ENCODE measurements around the gene TP53I13. TPM values are rescaled to one million over a fixed set of nuclear protein-coding genes. Genes with fewer than 3 reads are reported as not detected.
A peak's percentile ranks its signal among the peaks of the same experiment; 100 is the strongest.

TP53I13 gene
- total RNA-seq, 1 donor from 2014 or later, result 37.2 TPM

DNA sequence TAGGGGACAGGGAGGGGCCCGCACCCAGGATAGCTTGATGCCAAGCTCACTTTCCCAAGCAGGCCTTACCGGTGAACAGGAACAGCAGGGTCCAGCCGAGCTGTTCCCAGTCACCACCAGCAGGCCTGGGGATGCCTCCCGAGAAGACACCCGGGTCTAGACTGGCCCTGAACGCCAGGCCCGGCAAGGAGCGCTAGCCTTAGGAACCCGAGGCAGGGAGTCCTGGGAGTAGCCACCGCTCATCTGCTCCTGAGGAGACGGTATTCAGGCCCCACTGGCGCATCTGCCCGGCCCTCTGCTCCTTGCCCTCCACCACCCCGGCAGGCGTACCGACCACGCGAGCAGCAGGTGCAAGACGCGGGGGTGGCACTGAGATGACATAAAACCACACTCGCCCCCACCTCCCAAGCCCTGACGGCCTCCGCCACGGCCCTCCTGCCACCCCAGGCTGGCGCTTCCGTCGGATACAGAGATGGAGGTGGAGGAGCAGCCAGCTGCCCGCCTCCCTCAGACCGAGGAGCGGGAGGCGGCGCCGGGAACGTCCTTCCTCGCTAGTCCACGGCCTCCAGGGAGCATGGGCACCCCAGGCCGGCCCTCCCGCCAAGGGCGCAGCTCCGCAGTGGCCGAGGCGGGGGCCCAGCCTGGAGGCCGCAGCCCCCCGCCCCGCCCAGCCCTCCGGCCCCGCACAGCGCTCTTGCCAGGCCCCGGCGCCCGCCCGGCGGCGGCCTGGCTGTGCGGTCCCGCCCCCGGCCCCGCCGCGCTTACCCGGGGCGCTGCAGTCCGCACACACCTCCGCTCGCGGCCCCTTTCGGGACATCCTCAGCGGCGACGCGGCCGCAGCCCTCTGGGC lies 20.3 kb downstream of the TP53I13 start:
- DNase-seq, result no peak
- no peaks in the 10 kb centered on the region for H3K9me3 ChIP-seq (replicated peaks)
- H3K4me1 ChIP-seq, result peaks cover 88% of the 10 kb centered on the region
- TF ChIP-seq, protein P1, sequence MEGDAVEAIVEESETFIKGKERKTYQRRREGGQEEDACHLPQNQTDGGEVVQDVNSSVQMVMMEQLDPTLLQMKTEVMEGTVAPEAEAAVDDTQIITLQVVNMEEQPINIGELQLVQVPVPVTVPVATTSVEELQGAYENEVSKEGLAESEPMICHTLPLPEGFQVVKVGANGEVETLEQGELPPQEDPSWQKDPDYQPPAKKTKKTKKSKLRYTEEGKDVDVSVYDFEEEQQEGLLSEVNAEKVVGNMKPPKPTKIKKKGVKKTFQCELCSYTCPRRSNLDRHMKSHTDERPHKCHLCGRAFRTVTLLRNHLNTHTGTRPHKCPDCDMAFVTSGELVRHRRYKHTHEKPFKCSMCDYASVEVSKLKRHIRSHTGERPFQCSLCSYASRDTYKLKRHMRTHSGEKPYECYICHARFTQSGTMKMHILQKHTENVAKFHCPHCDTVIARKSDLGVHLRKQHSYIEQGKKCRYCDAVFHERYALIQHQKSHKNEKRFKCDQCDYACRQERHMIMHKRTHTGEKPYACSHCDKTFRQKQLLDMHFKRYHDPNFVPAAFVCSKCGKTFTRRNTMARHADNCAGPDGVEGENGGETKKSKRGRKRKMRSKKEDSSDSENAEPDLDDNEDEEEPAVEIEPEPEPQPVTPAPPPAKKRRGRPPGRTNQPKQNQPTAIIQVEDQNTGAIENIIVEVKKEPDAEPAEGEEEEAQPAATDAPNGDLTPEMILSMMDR (IDR thresholded peaks at IDR 0.05; ENCODE audit: borderline replicate concordance), result peak; percentile 8
- H3K27me3 ChIP-seq (ENCODE audit: low read depth), result no peaks in the 10 kb centered on the region
- H3K36me3 ChIP-seq, result no peaks in the 10 kb centered on the region
- peak overlapping the region; percentile 93 for H3K27ac ChIP-seq (replicated peaks)
- intact Hi-C loops (cut with micrococcal nuclease), result no loop called here
- peak overlapping the region; percentile 95 for H3K4me3 ChIP-seq

DNA sequence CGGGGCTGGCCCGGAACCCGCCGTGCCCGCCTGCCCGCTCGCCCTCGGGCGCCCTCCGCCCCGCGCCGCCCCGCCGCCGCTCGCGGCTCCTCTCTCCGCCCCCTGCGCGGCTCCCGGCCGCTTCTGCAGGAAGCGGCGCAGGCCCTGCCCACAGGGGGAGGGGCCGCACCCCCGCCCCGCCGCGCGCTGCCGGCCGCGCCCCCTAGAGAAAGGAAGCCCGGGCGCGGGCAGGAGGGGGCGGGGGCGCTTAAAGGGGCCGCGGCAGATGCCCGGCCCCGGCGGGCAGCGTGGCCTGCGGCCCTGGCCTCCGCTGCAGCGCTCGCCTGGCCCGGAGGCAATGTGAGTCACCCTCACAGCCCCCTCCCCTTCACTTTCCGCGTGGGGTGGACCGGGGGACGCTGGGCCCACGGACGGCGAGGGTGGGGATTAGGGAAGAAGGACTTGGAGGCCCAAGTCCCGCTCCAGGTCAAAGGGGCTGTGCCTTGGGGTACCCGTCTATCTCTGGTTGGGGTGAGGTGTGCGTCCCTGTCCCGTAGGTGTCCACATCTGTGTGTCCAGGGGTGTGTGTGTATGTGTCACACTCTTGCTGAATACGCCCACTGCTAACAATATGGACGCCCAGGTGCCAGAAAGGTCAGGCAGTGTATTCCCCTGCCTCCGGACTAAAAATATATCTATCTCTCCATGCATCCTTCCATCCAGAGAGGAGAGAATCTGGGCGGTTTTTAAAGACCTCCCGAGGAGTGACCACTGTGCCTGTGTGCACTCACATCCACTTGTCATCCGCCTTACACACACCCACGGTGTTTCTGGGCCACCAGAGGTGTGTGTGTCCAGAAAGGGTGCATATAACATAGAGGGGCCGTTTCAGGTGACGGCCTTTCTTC lies 21.3 kb downstream of the TP53I13 start, which contains the start of gene GIT1:
GIT1 (minus strand) TSS at position 125 of the 887 bp plus-strand sequence. CDS start 270 bp downstream, outside the sequence.
- Histone ChIP-seq H3K27ac (replicated peaks) (peak within 1 kb of the TSS; percentile 93), H3K9me3 (replicated peaks) (no peaks in the 10 kb centered on the region), H3K36me3 (no peaks in the 10 kb centered on the region), H3K27me3 (ENCODE audit: low read depth) (no peaks in the 10 kb centered on the region), H3K4me3 (peak within 1 kb of the TSS; percentile 95), H3K4me1 (peaks cover 88% of the 10 kb centered on the region)
- TF ChIP-seq, protein P1 (IDR thresholded peaks at IDR 0.05; ENCODE audit: borderline replicate concordance), result peak; percentile 13
- intact Hi-C loops (cut with micrococcal nuclease), result no loop called here
- peak; percentile 89 for DNase-seq

DNA sequence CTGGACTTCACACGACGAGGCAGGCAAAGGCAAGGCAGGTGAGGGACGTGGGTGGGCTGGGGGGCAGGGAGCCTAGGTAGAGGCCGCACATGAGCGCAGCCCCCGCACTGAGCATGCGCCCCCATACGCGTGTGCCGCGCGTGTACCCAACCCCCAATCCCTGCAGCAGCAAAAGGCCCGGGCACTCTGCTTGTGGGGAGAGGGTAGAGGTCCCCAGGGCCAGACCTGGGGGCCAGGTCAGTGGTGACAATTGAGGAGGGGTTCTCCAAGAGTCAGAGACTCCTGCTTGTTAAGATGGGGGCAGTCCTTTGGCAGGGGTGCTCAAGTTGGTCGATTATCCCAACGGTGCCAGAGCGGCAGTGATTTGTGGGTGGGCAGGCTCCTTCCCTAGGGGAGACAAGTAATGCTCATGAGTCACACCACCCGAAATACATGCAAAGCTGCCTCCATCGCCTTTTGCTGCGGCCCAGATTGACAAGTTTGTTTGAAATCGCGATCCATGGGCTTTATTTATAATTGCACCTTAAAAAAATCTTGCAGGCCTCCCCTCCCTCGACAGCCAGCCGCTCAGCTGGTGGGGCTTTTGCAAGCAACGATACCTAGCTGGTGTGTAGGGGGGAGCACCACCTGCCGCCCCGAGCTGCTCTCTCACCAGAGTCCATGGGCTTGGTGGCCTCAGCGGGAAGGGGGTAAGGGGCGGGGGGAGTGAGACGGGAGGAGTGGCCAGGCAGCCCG lies 22.1 kb downstream of the TP53I13 start:
- no peak for DNase-seq
- H3K9me3 ChIP-seq (replicated peaks), result no peaks in the 10 kb centered on the region
- intact Hi-C loops (cut with micrococcal nuclease), result no loop called here
- peak overlapping the region; percentile 95 for H3K4me3 ChIP-seq
- no peaks in the 10 kb centered on the region for H3K36me3 ChIP-seq
- peak overlapping the region; percentile 93 for H3K27ac ChIP-seq (replicated peaks)
- TF ChIP-seq, protein P1 (IDR thresholded peaks at IDR 0.05; ENCODE audit: borderline replicate concordance), result no peak
- no peaks in the 10 kb centered on the region for H3K27me3 ChIP-seq (ENCODE audit: low read depth)
- peaks cover 81% of the 10 kb centered on the region for H3K4me1 ChIP-seq

DNA sequence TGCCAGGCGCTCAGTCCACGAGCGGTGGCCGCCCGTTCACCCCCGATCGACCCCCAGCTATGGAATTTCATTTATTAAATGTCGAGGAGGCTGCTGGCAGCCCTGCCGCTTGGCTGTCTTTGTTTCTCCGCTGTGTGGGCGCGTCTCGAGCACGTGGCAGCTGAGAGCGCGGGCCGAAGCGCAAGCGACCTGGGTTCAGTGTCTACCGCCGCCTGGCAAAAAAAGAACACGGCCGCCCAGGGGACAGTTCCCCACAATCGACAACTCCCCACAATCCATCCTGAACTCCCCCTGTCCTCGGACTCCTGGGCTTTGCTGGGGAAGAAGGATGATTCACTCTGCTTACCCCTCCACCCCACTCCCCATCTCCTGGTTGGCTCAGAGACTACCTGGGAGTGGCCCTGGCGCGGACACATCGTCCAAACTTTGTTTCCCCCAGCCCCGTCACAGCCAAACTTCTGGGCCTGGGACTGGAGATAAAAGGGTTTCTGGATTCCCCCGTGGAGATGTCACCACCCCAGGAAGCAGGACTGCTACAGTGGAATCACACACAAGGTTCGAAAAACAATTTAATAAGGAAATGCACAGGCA lies 22.7 kb downstream of the TP53I13 start:
- H3K27ac ChIP-seq (replicated peaks), result peak overlapping the region; percentile 93
- TF ChIP-seq, protein P1 (IDR thresholded peaks at IDR 0.05; ENCODE audit: borderline replicate concordance), result no peak
- H3K4me1 ChIP-seq, result peaks cover 81% of the 10 kb centered on the region
- H3K36me3 ChIP-seq, result no peaks in the 10 kb centered on the region
- H3K27me3 ChIP-seq (ENCODE audit: low read depth), result no peaks in the 10 kb centered on the region
- no peak for DNase-seq
- intact Hi-C loops (cut with micrococcal nuclease), result no loop called here
- peak overlapping the region; percentile 95 for H3K4me3 ChIP-seq
- H3K9me3 ChIP-seq (replicated peaks), result no peaks in the 10 kb centered on the region

Measured in left ventricle myocardium inferior (tissue), 1 donor.